ENCODE data around the gene SNRNP200.
"Not testable (repeated sequence)": the region's sequence is repeated elsewhere in the genome, so short reads cannot be mapped to it uniquely, and the experiment has no call there.

SNRNP200 gene

GRCh38 chr2:96267159-96267971 lies 38.0 kb downstream of the SNRNP200 start:
- peak; percentile 15 for DNase-seq

DNA sequence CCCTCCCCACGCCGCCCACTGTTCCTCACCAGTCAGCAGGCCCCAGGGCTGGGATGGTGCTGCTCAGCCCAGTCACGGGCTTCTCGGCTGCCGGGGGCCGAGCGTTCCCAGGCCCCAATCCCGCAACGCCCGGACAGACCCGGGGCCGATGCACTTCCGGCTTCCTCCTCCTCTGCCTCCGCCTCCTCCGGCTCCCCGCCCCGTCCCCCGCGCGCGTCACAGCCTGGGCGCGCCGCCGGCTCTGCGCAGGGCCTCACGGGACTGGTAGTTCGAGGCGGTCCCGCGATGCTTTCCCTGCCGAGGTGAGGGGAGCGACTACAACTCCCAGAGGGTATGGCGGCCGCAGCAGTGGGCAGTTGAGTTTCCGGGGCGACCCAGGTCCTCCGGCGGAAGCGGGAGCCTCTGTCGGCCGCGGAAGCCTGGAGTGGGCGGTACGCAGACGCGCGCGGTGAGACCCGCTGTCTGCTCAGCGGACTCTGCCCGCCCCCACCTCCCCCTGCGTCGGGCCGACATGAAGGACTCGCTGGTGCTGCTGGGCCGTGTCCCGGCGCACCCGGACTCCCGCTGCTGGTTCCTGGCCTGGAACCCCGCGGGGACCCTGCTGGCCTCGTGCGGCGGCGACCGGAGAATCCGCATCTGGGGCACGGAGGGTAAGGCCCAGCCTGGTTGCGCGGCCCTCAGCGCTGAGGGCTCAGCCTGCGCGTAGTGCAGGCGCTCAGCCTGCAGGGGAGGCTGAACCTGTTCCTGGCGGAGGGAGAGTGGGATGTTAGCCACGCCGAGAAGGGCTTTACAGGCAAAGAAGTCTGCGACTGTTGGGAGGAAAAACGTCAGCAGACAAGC lies 39.3 kb downstream of the SNRNP200 start, which contains the start of the genes CIAO1 and TMEM127:
TSS of gene CIAO1 (plus strand) at position 386 of the 840 bp plus-strand sequence. CDS start at position 512, 126 bp downstream.
TSS of gene TMEM127 (minus strand) at position 158 of the 840 bp plus-strand sequence. CDS start 616 bp downstream, outside the sequence.
- peak; percentile 95 for DNase-seq

GRCh38 chr2:96265349-96265839 lies 40.0 kb downstream of the SNRNP200 start:
- no peak for DNase-seq

- no peak for DNase-seq
These were observed 40.5 kb downstream of the SNRNP200 start for GRCh38 chr2:96264656-96265348.

DNA sequence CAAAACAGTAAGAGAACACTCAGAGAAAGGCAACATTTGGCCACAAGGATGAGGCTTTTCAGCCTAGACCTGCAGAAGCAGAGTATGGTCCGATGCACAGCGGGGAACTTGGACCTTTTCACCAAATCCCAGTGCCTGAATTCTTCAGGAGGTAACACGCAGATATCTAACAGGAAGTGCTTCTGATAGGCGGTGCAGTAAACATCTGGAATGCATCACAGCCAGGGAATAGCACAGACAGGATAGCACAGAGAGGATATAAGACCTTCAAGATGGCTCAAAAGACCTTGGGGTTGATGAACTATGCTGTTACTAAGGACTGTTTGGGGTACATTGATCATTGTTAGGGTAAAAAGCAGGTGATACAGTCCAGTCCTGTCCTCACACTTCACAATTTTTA lies 41.3 kb downstream of the SNRNP200 start:
- no peak for DNase-seq

- no peak for DNase-seq
These were observed 43.0 kb downstream of the SNRNP200 start for GRCh38 chr2:96262306-96262705.

DNA sequence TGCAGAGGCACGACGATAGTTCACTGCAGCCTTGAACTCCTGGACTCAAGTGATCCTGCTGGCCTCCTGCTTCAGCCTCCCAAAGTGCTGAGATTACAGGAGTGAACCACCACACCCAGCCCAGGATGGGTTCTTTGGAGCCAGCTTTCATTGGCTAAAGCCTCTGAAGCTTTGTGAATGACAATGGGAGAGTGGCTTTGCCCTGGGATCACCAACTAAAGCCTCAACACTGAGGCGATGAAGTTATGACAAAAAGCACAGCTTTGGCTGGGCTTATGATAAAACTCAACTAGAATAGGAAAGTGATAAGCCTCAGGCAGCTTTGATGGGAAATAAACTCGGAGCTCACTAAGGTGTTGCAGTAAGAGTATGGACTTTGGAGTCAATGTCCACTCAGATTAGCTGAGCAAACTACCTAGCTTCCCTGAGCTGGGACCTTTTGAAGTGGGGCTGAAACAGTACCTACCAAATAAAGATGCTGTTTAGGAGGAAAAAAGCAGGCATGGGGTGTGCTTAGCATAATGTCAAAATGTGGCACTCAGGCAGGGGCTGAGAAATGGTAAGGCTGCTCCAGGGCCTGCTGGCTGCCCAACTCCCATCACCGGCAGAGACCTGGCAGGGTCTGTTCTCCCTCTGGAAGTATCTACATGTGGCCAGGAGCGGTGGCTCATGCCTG lies 43.9 kb downstream of the SNRNP200 start:
- no peak for DNase-seq

- DNase-seq = no peak
These were observed 44.7 kb downstream of the SNRNP200 start for GRCh38 chr2:96260387-96261260.

GRCh38 chr2:96259497-96259921 lies 45.8 kb downstream of the SNRNP200 start:
- DNase-seq = no peak

GRCh38 chr2:96258166-96259022 lies 47.0 kb downstream of the SNRNP200 start:
- DNase-seq = no peak

- not testable (repeated sequence) for DNase-seq
These were observed 47.6 kb downstream of the SNRNP200 start for GRCh38 chr2:96257744-96258143.

DNA sequence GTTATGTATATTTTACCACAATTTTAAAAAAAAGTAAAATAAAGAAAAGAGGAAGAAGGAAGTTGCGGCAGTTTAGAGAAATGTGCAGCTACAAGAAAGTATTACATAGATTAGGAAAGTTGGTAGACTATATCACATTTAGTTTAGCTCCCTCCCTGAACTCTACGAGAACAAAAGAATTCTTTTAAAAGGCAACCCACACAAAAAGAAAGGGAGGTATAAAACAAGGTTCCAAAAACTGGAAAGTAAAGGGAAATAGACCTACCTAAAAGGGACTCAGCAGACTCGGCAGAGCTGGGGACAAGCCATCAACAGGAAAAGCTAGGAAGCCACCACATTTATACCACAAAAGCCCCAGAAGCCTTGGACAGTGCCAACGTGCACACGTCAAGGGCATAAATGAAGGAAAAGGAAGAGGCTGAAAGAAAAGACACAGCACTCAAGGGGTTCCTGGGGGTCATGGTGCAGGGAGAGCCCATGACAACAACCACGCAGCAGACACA lies 48.7 kb downstream of the SNRNP200 start:
- no peak for DNase-seq

- DNase-seq = no peak
These were observed 50.8 kb downstream of the SNRNP200 start for GRCh38 chr2:96254571-96254970.

DNA sequence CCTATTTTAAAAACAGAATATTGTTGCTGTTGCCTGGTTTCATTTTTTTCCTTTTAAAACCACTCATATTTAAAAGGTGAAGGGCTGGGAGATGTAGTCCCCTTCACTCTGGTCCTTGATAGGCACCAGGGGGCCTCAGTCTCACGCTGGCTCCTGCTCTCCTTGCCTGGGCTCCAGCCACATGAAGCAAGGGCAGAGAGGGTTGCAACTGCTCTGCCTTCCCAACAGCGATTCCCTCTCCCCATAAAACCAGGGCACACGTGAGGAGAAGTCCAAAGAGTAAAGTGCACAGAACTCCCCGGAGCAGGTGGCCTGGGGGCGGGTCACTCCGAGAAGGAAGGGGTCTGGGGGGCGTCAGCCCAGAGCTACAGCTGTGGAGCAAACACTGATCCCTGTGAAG lies 52.3 kb downstream of the SNRNP200 start:
- no peak for DNase-seq

DNA sequence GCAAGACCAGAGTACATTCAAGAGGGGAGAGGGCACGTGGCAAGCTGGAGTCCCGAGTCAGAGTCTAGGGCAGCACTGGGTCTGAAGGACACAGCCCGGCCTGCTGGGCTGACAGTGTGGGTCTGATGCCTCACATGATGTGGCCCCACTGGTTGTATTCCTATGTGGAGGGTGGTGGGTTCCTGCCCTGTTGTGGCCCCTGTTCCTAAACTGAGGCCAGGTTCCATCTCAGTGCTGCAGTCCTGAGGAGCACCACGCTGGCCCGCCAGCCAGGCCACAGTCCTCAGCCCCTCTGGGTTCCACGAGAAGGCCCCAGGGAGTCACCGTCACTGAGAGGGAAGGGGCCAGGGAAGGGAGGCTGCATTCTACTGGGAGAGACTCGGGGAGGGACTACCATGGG lies 52.8 kb downstream of the SNRNP200 start:
- no peak for DNase-seq

GRCh38 chr2:96251721-96252292 lies 53.5 kb downstream of the SNRNP200 start:
- no peak for DNase-seq

GRCh38 chr2:96250188-96250587 lies 55.2 kb downstream of the SNRNP200 start:
- DNase-seq = no peak

DNA sequence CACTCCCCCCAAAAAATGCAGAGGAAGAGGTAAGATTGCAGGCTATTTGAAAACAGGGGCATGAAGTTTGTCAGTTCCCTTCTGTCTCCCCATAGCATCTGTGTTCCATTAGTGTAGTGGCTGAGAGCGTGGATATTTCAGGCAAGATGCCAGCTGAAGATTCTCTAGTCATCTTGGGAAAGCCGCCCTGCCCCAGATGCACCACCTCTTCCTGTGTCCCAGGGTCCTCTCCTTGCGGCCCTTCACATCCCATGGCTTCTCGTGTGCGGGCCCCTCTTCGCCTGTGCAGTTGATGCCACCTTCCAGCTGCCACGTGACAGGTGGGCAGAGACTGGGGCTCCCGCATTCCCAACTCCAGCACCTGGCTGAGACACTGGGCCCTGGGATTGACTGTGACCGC lies 55.7 kb downstream of the SNRNP200 start:
- no peak for DNase-seq

DNA sequence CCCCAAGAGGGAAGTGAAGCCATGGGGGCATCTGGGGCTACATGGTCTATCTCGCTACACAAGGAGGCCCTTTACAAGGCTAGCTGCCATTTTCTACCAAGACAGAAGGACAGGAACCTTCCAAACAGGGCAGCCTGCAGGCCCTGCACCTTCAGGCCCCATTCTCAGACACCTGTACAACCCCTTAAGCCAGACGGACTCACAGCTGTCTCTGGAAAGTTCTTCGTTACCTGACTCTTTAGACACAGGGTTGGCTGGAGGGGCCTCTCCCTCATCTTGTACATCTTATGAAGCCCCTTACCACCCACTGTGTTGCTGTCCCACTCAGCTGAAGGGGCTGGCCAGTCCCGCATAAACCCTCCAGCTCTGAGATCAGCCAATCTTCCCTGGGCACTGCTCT lies 56.7 kb downstream of the SNRNP200 start:
- no peak for DNase-seq

GRCh38 chr2:96247896-96248295 lies 57.5 kb downstream of the SNRNP200 start:
- DNase-seq = no peak

All from activated T-cell treated with anti-CD3 and anti-CD28 coated beads for 4 hours (primary cell).